Kidney (tissue), 14 donors: ENCODE data around the gene ARL8A. TPM values are rescaled to one million over a fixed set of nuclear protein-coding genes. Genes with fewer than 3 reads are reported as not detected.
A peak's percentile ranks its signal among the peaks of the same experiment; 100 is the strongest.

ENCODE experiments used
- DNase-seq, 5 donors: peaks; one replicate each; pipeline ENCODE4 v3.0.0-alpha.2; 2013 to 2020
- FAIRE-seq: peaks from 2 replicates; lab custom pipeline; 2012; peaks lifted over from hg19 to GRCh38; lab: Jason Lieb, UNC
- H3K27ac ChIP-seq, 2 donors: one replicate each; pipeline ENCODE4 v1.7.0; 2013; ENCODE audit warnings: low read depth in 2 of 2, low read length in 2 of 2, inconsistent platforms in 1 of 2
- H3K27me3 ChIP-seq: one replicate; pipeline ENCODE4 v1.7.1; 2013; ENCODE audit warnings: low read length, inconsistent platforms; ENCODE audit not compliant: control insufficient read depth, insufficient read depth
- H3K36me3 ChIP-seq, 3 donors: one replicate each; pipeline versions ENCODE4 v1.7.0 to v1.7.1; 2013; ENCODE audit warnings: low read length in 3 of 3, control low read depth in 1 of 3, inconsistent platforms in 1 of 3; ENCODE audit not compliant: insufficient read depth in 3 of 3, control insufficient read depth in 2 of 3
- H3K4me1 ChIP-seq, 3 donors: one replicate each; pipeline versions ENCODE4 v1.7.0 to v1.7.1; 2013; ENCODE audit warnings: low read length in 3 of 3, inconsistent platforms in 1 of 3, low read depth in 1 of 3; ENCODE audit not compliant: control insufficient read depth in 2 of 3, insufficient read depth in 2 of 3
- H3K4me3 ChIP-seq, 3 donors: one replicate each; pipeline versions ENCODE4 v1.7.0 to v1.8.1; 2013; ENCODE audit warnings: low read length in 3 of 3, control low read depth in 1 of 3, inconsistent platforms in 1 of 3
- H3K9ac ChIP-seq, 3 donors: one replicate each; pipeline versions ENCODE4 v1.7.0 to v1.7.1; 2013; ENCODE audit warnings: low read length in 3 of 3, control low read depth in 1 of 3, inconsistent platforms in 1 of 3
- H3K9me3 ChIP-seq, 3 donors: one replicate each; pipeline versions ENCODE4 v1.7.0 to v1.7.1; 2013; ENCODE audit warnings: low read length in 3 of 3, control low read depth in 1 of 3, inconsistent platforms in 1 of 3; ENCODE audit not compliant: control insufficient read depth in 2 of 3, insufficient read depth in 1 of 3
- CTCF ChIP-seq: IDR thresholded peaks from 3 replicates; pipeline ENCODE4 v1.5.1; 2012; ENCODE audit warnings: mild to moderate bottlenecking, moderate library complexity, borderline replicate concordance; ENCODE audit not compliant: insufficient read depth; ENCODE audit errors: extremely low read depth
- intact Hi-C: fragments of 100-400 bp; cut with DNase I; formaldehyde crosslinking; loops from one replicate; pipeline ENCODE4 v1.11.1; 2022
- polyA plus RNA-seq: library from polyadenylated mRNA; stranded (reverse); fragments of 350-450 nt; fragmentation: Illumina TruSeq; extraction: RNeasy Lipid Tissue Mini Kit (QIAGEN cat#74804); gene quantifications from one replicate; pipeline ENCODE4 v1.2.3, GENCODE V29; 2014; ENCODE audit warnings: low read depth, low replicate concordance; ENCODE audit not compliant: insufficient read depth
- total RNA-seq: library from RNA; stranded (reverse); fragmentation: NEBNext Ultra II Directional; extraction: Animal tissue kit (Norgen Biotek cat#: 25700); gene quantifications from one replicate; pipeline ENCODE4 v1.2.1, GENCODE V29; 2021
- donor health status: control.
- donor health status: control.
- donor health status: control.
- donor health status: control.
- donor health status: control.
- donor health status: DM: yes; HTN: yes; CAD: no.
- donor health status: Normal renal cell carcinoma (clear cell type).

Gene ARL8A
- total and polyA plus RNA-seq, 2 donors from 2014 or later = 60.8 to 72.2 TPM

GRCh38 chr1:202157945-202158344, 13.4 kb upstream of the ARL8A start:
- TF ChIP-seq CTCF = no peak
- Histone ChIP-seq H3K27ac (no peak overlapping the region), H3K27me3 (no peaks in the 10 kb centered on the region), H3K4me1 (peaks cover 0 to 11% (median 3%) of the 10 kb centered on the region in 3 donors), H3K36me3 (no peaks in the 10 kb centered on the region), H3K4me3 (no peak overlapping the region), H3K9ac (no peak overlapping the region), H3K9me3 (no peaks in the 10 kb centered on the region)
- FAIRE-seq (no peak), DNase-seq (no peak)
- intact Hi-C loops = no loop called here

GRCh38 chr1:202156590-202156989, 12.1 kb upstream of the ARL8A start:
- H3K36me3 ChIP-seq = no peaks in the 10 kb centered on the region
- no peaks in the 10 kb centered on the region for H3K27me3 ChIP-seq
- peaks cover 0 to 7% (median 0%) of the 10 kb centered on the region in 3 donors for H3K4me1 ChIP-seq
- no peaks in the 10 kb centered on the region for H3K9me3 ChIP-seq
- FAIRE-seq = no peak
- H3K4me3 ChIP-seq = no peak overlapping the region
- DNase-seq = no peak
- no peak overlapping the region for H3K9ac ChIP-seq
- TF ChIP-seq CTCF = no peak
- H3K27ac ChIP-seq = no peak overlapping the region
- intact Hi-C loops = no loop called here

GRCh38 chr1:202155478-202156021, 11.0 kb upstream of the ARL8A start:
- DNase-seq (peak in 3 of 5 donors; percentile 12 to 91 (median 55)), FAIRE-seq (no peak)
- H3K9me3 ChIP-seq = no peaks in the 10 kb centered on the region
- no peak overlapping the region for H3K27ac ChIP-seq
- no peaks in the 10 kb centered on the region for H3K36me3 ChIP-seq
- H3K4me3 ChIP-seq = no peak overlapping the region
- no peaks in the 10 kb centered on the region for H3K27me3 ChIP-seq
- no peak for TF ChIP-seq CTCF
- peaks cover 0 to 7% (median 0%) of the 10 kb centered on the region in 3 donors for H3K4me1 ChIP-seq
- intact Hi-C loops = no loop called here
- H3K9ac ChIP-seq = no peak overlapping the region
